ENCODE data around the gene CCND1. TPM values are rescaled to one million over a fixed set of nuclear protein-coding genes. Genes with fewer than 3 reads are reported as not detected.

The CCND1 gene
- total and polyA plus RNA-seq, 9 of the 15 experiments (the other 6 are each of a cell fraction or from before 2014, with no cell fraction given), result 0.04 to 23.3 (median 3.8) TPM

DNA sequence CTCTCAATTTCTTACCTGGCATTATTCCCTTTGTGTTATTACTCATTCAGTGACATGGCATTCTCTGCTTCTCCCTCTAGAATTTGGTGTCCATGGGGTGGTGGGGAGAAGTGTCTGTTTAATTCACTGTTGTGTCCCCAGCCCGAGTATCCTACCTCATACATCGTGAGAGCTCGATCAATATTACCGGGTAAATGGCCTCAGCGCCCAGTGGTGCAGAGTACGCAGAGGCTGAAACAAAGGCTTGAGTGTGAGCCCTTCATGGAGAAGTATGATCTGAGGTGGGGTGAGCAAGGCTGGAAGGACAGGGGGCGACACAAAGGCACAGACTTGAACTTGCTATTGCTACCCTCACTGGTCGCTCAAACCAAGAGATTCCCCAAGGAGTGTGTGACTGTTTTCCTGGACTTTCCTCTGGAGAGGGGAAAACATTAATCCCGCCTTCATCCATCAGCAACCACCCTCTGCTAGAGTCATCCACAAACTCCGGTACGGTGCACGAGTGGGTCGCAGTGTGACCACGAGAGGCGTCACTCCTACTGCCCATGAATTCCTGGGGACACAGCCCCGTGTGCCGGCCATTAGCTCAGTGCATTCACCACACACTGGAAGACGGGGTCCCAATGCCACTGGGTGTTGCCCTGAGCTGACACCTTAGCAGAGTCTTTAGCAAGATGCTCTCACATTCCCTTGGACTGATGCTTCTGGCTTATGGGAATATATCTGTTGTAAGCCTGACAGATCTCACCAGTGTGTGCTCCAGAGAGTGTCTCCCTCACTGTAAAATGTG is 35.0 kb upstream of the CCND1 start (continued):
- TF ChIP-seq, protein P1, sequence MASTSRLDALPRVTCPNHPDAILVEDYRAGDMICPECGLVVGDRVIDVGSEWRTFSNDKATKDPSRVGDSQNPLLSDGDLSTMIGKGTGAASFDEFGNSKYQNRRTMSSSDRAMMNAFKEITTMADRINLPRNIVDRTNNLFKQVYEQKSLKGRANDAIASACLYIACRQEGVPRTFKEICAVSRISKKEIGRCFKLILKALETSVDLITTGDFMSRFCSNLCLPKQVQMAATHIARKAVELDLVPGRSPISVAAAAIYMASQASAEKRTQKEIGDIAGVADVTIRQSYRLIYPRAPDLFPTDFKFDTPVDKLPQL (IDR thresholded peaks at IDR 0.05; ENCODE audit: extremely low read depth, insufficient read length), result no peak
- TF ChIP-seq MCM5 (IDR thresholded peaks at IDR 0.05; ENCODE audit: low read depth) (no peak), DDX20 (tag; IDR thresholded peaks at IDR 0.05; ENCODE audit: low read depth) (no peak), CREM (IDR thresholded peaks at IDR 0.05; ENCODE audit: low read depth) (no peak)

DNA sequence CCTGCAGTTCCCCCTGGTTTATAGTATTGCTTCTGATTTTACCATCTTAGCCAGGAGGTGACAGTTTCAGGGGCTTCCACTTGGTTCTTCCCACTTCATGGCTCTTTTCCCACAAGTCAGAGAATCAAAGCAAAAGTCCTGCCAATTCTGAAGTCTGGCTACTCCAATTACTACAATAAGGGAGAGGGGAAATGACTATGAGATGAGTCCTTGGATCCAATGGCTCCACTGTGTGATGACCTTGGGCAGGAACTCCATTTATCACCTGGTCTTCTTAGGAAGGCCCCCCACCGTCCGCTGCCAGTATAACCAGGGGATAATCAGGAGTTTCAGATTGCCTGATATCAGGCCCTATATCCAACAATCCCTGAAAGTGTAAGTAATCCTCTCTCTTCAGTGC is 31.6 kb upstream of the CCND1 start:
- DNase-seq (ENCODE audit: extremely low read depth in 1 of 4, low spot score in 3 of 4) (no peak), FAIRE-seq (no peak), ATAC-seq (no peak)
- ChIA-PET CTCF (ENCODE audit: low intra/inter-chr PET ratio) (no interaction called here), POLR2A (no interaction called here)
- H3K4me2 ChIP-seq (ENCODE audit: insufficient read depth, low read length), result no peak overlapping the region
- intact Hi-C loops (cut with micrococcal nuclease) (no loop called here), in situ Hi-C loops (cut with MboI) (no loop called here)
- H2AFZ ChIP-seq (ENCODE audit: low read depth, low read length), result no peak overlapping the region
- no peak overlapping the region for H3K9ac ChIP-seq (ENCODE audit: insufficient read depth in 1 of 2, low read depth in 2 of 2, low read length in 2 of 2)
- no peaks in the 10 kb centered on the region for H3K79me2 ChIP-seq (ENCODE audit: control insufficient read depth, insufficient read depth, low read length)
- H3K9me1 ChIP-seq (ENCODE audit: control insufficient read depth, insufficient read depth, low read length), result no peaks in the 10 kb centered on the region
- peaks cover 18 to 45% of the 10 kb centered on the region in 2 experiments for H3K27me3 ChIP-seq (ENCODE audit: control insufficient read depth in 2 of 2, insufficient read depth in 2 of 2, low read length in 2 of 2)
- no peaks in the 10 kb centered on the region for H3K9me3 ChIP-seq (replicated peaks; ENCODE audit: control insufficient read depth, insufficient read depth, low read depth, low read length)
- no peaks in the 10 kb centered on the region for H3K36me3 ChIP-seq (ENCODE audit: control insufficient read depth, insufficient read depth, low read length)
- H4K20me1 ChIP-seq (replicated peaks; ENCODE audit: control insufficient read depth, insufficient read depth, low read length), result no peaks in the 10 kb centered on the region
- H3K4me1 ChIP-seq (replicated peaks in 1 of 2; ENCODE audit: control insufficient read depth in 2 of 2, insufficient read depth in 2 of 2, low read length in 2 of 2), result no peaks in the 10 kb centered on the region
- no peak overlapping the region for H3K4me3 ChIP-seq
- 0% methylated on average over 2 of the region's 2 CpGs for WGBS (ENCODE audit: insufficient coverage, low coverage, missing lambda C conversion rate)
- no peak overlapping the region for H3K27ac ChIP-seq (ENCODE audit: extremely low read depth, low read depth, low read length)
- no TSS peak for BruUV-seq (replicated peaks)
- TF ChIP-seq SMARCB1 (IDR thresholded peaks at IDR 0.05; ENCODE audit: insufficient read length, low read depth) (no peak), ZBED1 (IDR thresholded peaks at IDR 0.05) (no peak), ZNF589 (CRISPR knock-in tag; IDR thresholded peaks at IDR 0.05; ENCODE audit: low read depth) (no peak), MCM2 (IDR thresholded peaks at IDR 0.05; ENCODE audit: low read depth) (no peak), SP2 (IDR thresholded peaks at IDR 0.05; ENCODE audit: extremely low read depth, low read depth, low read length, poor library complexity, severe bottlenecking) (no peak), CCNT2 (IDR thresholded peaks at IDR 0.05; ENCODE audit: borderline replicate concordance, extremely low read depth, insufficient read length, low read depth, low read length) (no peak), CCAR2 (IDR thresholded peaks at IDR 0.05; ENCODE audit: low read depth, low read length) (no peak), KLF16 (IDR thresholded peaks at IDR 0.05) (no peak)
- TF ChIP-seq, protein P2, sequence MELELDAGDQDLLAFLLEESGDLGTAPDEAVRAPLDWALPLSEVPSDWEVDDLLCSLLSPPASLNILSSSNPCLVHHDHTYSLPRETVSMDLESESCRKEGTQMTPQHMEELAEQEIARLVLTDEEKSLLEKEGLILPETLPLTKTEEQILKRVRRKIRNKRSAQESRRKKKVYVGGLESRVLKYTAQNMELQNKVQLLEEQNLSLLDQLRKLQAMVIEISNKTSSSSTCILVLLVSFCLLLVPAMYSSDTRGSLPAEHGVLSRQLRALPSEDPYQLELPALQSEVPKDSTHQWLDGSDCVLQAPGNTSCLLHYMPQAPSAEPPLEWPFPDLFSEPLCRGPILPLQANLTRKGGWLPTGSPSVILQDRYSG (tag; conservative IDR thresholded peaks at IDR 0.05; ENCODE audit: low read depth), result no peak
- TF ChIP-seq, protein P3, sequence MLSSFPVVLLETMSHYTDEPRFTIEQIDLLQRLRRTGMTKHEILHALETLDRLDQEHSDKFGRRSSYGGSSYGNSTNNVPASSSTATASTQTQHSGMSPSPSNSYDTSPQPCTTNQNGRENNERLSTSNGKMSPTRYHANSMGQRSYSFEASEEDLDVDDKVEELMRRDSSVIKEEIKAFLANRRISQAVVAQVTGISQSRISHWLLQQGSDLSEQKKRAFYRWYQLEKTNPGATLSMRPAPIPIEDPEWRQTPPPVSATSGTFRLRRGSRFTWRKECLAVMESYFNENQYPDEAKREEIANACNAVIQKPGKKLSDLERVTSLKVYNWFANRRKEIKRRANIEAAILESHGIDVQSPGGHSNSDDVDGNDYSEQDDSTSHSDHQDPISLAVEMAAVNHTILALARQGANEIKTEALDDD (IDR thresholded peaks at IDR 0.05), result no peak
- TF ChIP-seq, protein P4, sequence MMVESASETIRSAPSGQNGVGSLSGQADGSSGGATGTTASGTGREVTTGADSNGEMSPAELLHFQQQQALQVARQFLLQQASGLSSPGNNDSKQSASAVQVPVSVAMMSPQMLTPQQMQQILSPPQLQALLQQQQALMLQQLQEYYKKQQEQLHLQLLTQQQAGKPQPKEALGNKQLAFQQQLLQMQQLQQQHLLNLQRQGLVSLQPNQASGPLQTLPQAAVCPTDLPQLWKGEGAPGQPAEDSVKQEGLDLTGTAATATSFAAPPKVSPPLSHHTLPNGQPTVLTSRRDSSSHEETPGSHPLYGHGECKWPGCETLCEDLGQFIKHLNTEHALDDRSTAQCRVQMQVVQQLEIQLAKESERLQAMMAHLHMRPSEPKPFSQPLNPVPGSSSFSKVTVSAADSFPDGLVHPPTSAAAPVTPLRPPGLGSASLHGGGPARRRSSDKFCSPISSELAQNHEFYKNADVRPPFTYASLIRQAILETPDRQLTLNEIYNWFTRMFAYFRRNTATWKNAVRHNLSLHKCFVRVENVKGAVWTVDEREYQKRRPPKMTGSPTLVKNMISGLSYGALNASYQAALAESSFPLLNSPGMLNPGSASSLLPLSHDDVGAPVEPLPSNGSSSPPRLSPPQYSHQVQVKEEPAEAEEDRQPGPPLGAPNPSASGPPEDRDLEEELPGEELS (CRISPR knock-in tag; IDR thresholded peaks at IDR 0.05; ENCODE audit: borderline replicate concordance), result no peak
